Lung (tissue), 12 donors: ENCODE results near the gene NCOA3. TPM values are rescaled to one million over a fixed set of nuclear protein-coding genes. Genes with fewer than 3 reads are reported as not detected.
A peak's percentile ranks its signal among the peaks of the same experiment; 100 is the strongest.

Experiments
- ATAC-seq: fragments of 200-7000 bp; cut with Tn5 transposase; one replicate; pipeline ENCODE4 v1.9.1; 2020; ENCODE audit warnings: moderate number of reproducible peaks; ENCODE audit not compliant: insufficient read depth, low FRiP score
- DNase-seq, 3 donors: peaks; one replicate each; pipeline ENCODE4 v3.0.0-alpha.2; 2013 to 2017
- H3K27ac ChIP-seq, 2 donors: one replicate each; pipeline ENCODE4 v1.5.1; 2013; ENCODE audit warnings: mild to moderate bottlenecking in 2 of 2, moderate library complexity in 2 of 2, control low read depth in 1 of 2, inconsistent platforms in 1 of 2, low read depth in 1 of 2, low read length in 1 of 2
- H3K27me3 ChIP-seq, 3 donors: one replicate each; pipeline ENCODE4 v1.5.1; 2013; ENCODE audit warnings: low read length in 2 of 3; ENCODE audit not compliant: control insufficient read depth in 3 of 3, insufficient read depth in 3 of 3
- H3K36me3 ChIP-seq, 4 donors: one replicate each; pipeline ENCODE4 v1.5.1; 2013; ENCODE audit warnings: low read length in 4 of 4, mild to moderate bottlenecking in 1 of 4, moderate library complexity in 1 of 4; ENCODE audit not compliant: control insufficient read depth in 4 of 4, insufficient read depth in 4 of 4
- H3K4me1 ChIP-seq, 5 donors: one replicate each; pipeline ENCODE4 v1.5.1; 2013; ENCODE audit warnings: low read length in 5 of 5, mild to moderate bottlenecking in 2 of 5, moderate library complexity in 1 of 5; ENCODE audit not compliant: control insufficient read depth in 5 of 5, insufficient read depth in 5 of 5
- H3K4me3 ChIP-seq: one replicate; pipeline ENCODE4 v1.5.1; 2013; ENCODE audit warnings: mild to moderate bottlenecking, control low read depth, moderate library complexity
- H3K9ac ChIP-seq, 2 donors: one replicate each; pipeline ENCODE4 v1.5.1; 2013; ENCODE audit warnings: low read length in 2 of 2, control low read depth in 1 of 2; ENCODE audit not compliant: insufficient read depth in 1 of 2
- H3K9me3 ChIP-seq, 4 donors: one replicate each; pipeline ENCODE4 v1.5.1; 2013; ENCODE audit warnings: low read length in 3 of 4, mild to moderate bottlenecking in 1 of 4, moderate library complexity in 1 of 4; ENCODE audit not compliant: control insufficient read depth in 4 of 4, insufficient read depth in 3 of 4
- CTCF ChIP-seq: IDR thresholded peaks from 2 replicates; pipeline ENCODE4 v1.5.1; 2012; ENCODE audit warnings: mild to moderate bottlenecking; ENCODE audit errors: control extremely low read depth, extremely low read depth
- WGBS, 2 donors: extraction: QIAGEN DNeasy Blood & Tissue Kit; methylation state at CpG; one replicate each; pipeline ENCODE4 v1.1.7; 2013; 5-methylcytosine and 5-hydroxymethylcytosine counted together
- polyA plus RNA-seq, 2 donors: library from polyadenylated mRNA; stranded (reverse); fragments of 200-250 nt; gene quantifications; one replicate each; pipeline ENCODE4 v1.2.1, GENCODE V29; 2013
- total RNA-seq, 2 donors: library from RNA; depleted of rRNA in 1 of 2; stranded (reverse); fragments of >200 nt in 1 of 2; gene quantifications; one replicate each; pipeline ENCODE4 v1.2.1, GENCODE V29; 2014 to 2021
- donor health status: control.
- donor health status: control.
- donor health status: Bipolar disorder and iron deficiency.
- donor health status: healthy.
- donor health status: DM: yes; HTN: yes; CAD: no.

The NCOA3 gene
- total and polyA plus RNA-seq, 4 donors: 5.5 to 69.4 (median 22.6) TPM

- TF ChIP-seq CTCF: no peak
- WGBS, 2 donors: 87 to 89% methylated on average over 14 of the region's 14 CpGs
- H3K9ac ChIP-seq: no peak overlapping the region
- H3K27me3 ChIP-seq: no peaks in the 10 kb centered on the region
- H3K9me3 ChIP-seq: no peaks in the 10 kb centered on the region
- DNase-seq (no peak), ATAC-seq (no peak)
- no peaks in the 10 kb centered on the region for H3K36me3 ChIP-seq
- no peak overlapping the region for H3K4me3 ChIP-seq
- no peak overlapping the region for H3K27ac ChIP-seq
- peaks cover 0 to 7% (median 0%) of the 10 kb centered on the region in 5 donors for H3K4me1 ChIP-seq
Observed at GRCh38 chr20:47674686-47675085, 173.0 kb downstream of the NCOA3 start.

GRCh38 chr20:47675190-47676142 lies 173.8 kb downstream of the NCOA3 start:
- Histone ChIP-seq H3K27ac (no peak overlapping the region), H3K4me1 (peaks cover 0 to 7% (median 0%) of the 10 kb centered on the region in 5 donors), H3K9ac (no peak overlapping the region), H3K9me3 (no peaks in the 10 kb centered on the region), H3K4me3 (no peak overlapping the region), H3K36me3 (no peaks in the 10 kb centered on the region), H3K27me3 (no peaks in the 10 kb centered on the region)
- no peak for ATAC-seq
- no peak for TF ChIP-seq CTCF
- 93% methylated on average over 16 of the region's 16 CpGs for WGBS, 2 donors
- peak in 1 of 3 donors; percentile 7 for DNase-seq

- no peak overlapping the region for H3K27ac ChIP-seq
- no peaks in the 10 kb centered on the region for H3K27me3 ChIP-seq
- no peak for TF ChIP-seq CTCF
- H3K9me3 ChIP-seq: no peaks in the 10 kb centered on the region
- H3K4me1 ChIP-seq: peaks cover 0 to 7% (median 0%) of the 10 kb centered on the region in 5 donors
- WGBS, 2 donors: 82 to 90% methylated on average over 19 to 20 of the region's 20 CpGs
- no peaks in the 10 kb centered on the region for H3K36me3 ChIP-seq
- DNase-seq (no peak), ATAC-seq (no peak)
- no peak overlapping the region for H3K9ac ChIP-seq
- H3K4me3 ChIP-seq: no peak overlapping the region
Observed at GRCh38 chr20:47676219-47676721, 174.6 kb downstream of the NCOA3 start.
